ENCODE measurements around the gene ZFYVE9. TPM values are rescaled to one million over a fixed set of nuclear protein-coding genes. Genes with fewer than 3 reads are reported as not detected.
A peak's percentile ranks its signal among the peaks of the same experiment; 100 is the strongest.

The ZFYVE9 gene
- total and polyA plus RNA-seq, 2 experiments from 2014 or later, result 7.1 to 30.3 TPM

- Histone ChIP-seq H3K4me3 (no peak overlapping the region), H3K9me3 (ENCODE audit: low read depth) (no peaks in the 10 kb centered on the region), H3K36me3 (peaks cover 6% of the 10 kb centered on the region), H3K27ac (peak overlapping the region; percentile 28), H3K27me3 (no peaks in the 10 kb centered on the region), H3K4me1 (ENCODE audit: low read depth) (peaks cover 11% of the 10 kb centered on the region)
- TF ChIP-seq CTCF (IDR thresholded peaks at IDR 0.05; ENCODE audit: low read depth, low read length), result no peak
- no peak for DNase-seq (ENCODE audit: low read depth in 1 of 2, low spot score in 1 of 2)
Measured at GRCh38 chr1:52306227-52307006, 164.5 kb downstream of the ZFYVE9 start.

GRCh38 chr1:52321061-52321460 lies 179.2 kb downstream of the ZFYVE9 start:
- Histone ChIP-seq H3K36me3 (no peaks in the 10 kb centered on the region), H3K27me3 (no peaks in the 10 kb centered on the region), H3K4me1 (ENCODE audit: low read depth) (no peaks in the 10 kb centered on the region), H3K9me3 (ENCODE audit: low read depth) (no peaks in the 10 kb centered on the region), H3K27ac (no peak overlapping the region), H3K4me3 (no peak overlapping the region)
- TF ChIP-seq CTCF (IDR thresholded peaks at IDR 0.05; ENCODE audit: low read depth, low read length), result no peak
- DNase-seq (ENCODE audit: low read depth in 1 of 2, low spot score in 1 of 2), result no peak

GRCh38 chr1:52323731-52324130 lies 181.8 kb downstream of the ZFYVE9 start:
- Histone ChIP-seq H3K36me3 (no peaks in the 10 kb centered on the region), H3K9me3 (ENCODE audit: low read depth) (no peaks in the 10 kb centered on the region), H3K4me1 (ENCODE audit: low read depth) (no peaks in the 10 kb centered on the region), H3K27me3 (no peaks in the 10 kb centered on the region), H3K27ac (no peak overlapping the region), H3K4me3 (no peak overlapping the region)
- TF ChIP-seq CTCF (IDR thresholded peaks at IDR 0.05; ENCODE audit: low read depth, low read length), result no peak
- no peak for DNase-seq (ENCODE audit: low read depth in 1 of 2, low spot score in 1 of 2)

- Histone ChIP-seq H3K4me1 (ENCODE audit: low read depth) (no peaks in the 10 kb centered on the region), H3K27ac (no peak overlapping the region)
Measured at GRCh38 chr1:52325786-52326185, 183.9 kb downstream of the ZFYVE9 start.

GRCh38 chr1:52328615-52329014 lies 186.7 kb downstream of the ZFYVE9 start:
- Histone ChIP-seq H3K4me3 (no peak overlapping the region), H3K27me3 (no peaks in the 10 kb centered on the region), H3K36me3 (no peaks in the 10 kb centered on the region), H3K4me1 (ENCODE audit: low read depth) (no peaks in the 10 kb centered on the region), H3K27ac (no peak overlapping the region), H3K9me3 (ENCODE audit: low read depth) (no peaks in the 10 kb centered on the region)
- DNase-seq (ENCODE audit: low read depth in 1 of 2, low spot score in 1 of 2), result no peak
- no peak for TF ChIP-seq CTCF (IDR thresholded peaks at IDR 0.05; ENCODE audit: low read depth, low read length)

More at GRCh38 chr1:52325786-52326185, 183.9 kb downstream of the ZFYVE9 start:
- Histone ChIP-seq H3K36me3 (no peaks in the 10 kb centered on the region), H3K4me3 (no peak overlapping the region), H3K9me3 (ENCODE audit: low read depth) (no peaks in the 10 kb centered on the region), H3K27me3 (no peaks in the 10 kb centered on the region)
- DNase-seq (ENCODE audit: low read depth in 1 of 2, low spot score in 1 of 2), result no peak
- no peak for TF ChIP-seq CTCF (IDR thresholded peaks at IDR 0.05; ENCODE audit: low read depth, low read length)

Measured in cardiac muscle cell (in vitro differentiated cells and primary cell).